Activated CD4-positive, alpha-beta T cell treated with anti-CD3 and anti-CD28 coated beads for 1 hour (primary cell): ENCODE measurements around the gene FN3K.
A peak's percentile ranks its signal among the peaks of the same experiment; 100 is the strongest.

Experiments
- DNase-seq: peaks from one replicate; pipeline ENCODE4 v3.0.0-alpha.2; 2020

Gene FN3K

GRCh38 chr17:82703935-82704865 lies 31.2 kb upstream of the FN3K start:
- DNase-seq: no peak

GRCh38 chr17:82704886-82705285 lies 30.5 kb upstream of the FN3K start:
- no peak for DNase-seq

- DNase-seq: no peak
These were observed 29.7 kb upstream of the FN3K start for GRCh38 chr17:82705756-82706155.

GRCh38 chr17:82709024-82709675 lies 26.3 kb upstream of the FN3K start:
- DNase-seq: no peak

- DNase-seq: no peak
These were observed 25.5 kb upstream of the FN3K start for GRCh38 chr17:82709676-82710498.

- no peak for DNase-seq
These were observed 24.7 kb upstream of the FN3K start for GRCh38 chr17:82710499-82711232.

GRCh38 chr17:82713071-82713723 lies 22.2 kb upstream of the FN3K start:
- DNase-seq: no peak

GRCh38 chr17:82716203-82717010 lies 19.0 kb upstream of the FN3K start, which contains the start of gene FN3KRP:
TSS of gene FN3KRP (plus strand) at chr17:82716706. CDS start at chr17:82716756, 50 bp downstream.
- peak; percentile 88 for DNase-seq

- no peak for DNase-seq
These were observed 16.3 kb upstream of the FN3K start for GRCh38 chr17:82718986-82719685.

- no peak for DNase-seq
These were observed 15.2 kb upstream of the FN3K start for GRCh38 chr17:82720204-82720603.

- DNase-seq: no peak
These were observed 12.9 kb upstream of the FN3K start for GRCh38 chr17:82722341-82723013.

- DNase-seq: no peak
These were observed 12.1 kb upstream of the FN3K start for GRCh38 chr17:82723169-82723807.

GRCh38 chr17:82726427-82726826 lies 9.0 kb upstream of the FN3K start:
- DNase-seq: no peak

- no peak for DNase-seq
These were observed 5.7 kb upstream of the FN3K start for GRCh38 chr17:82729479-82730260.

GRCh38 chr17:82732118-82732743 lies 3.2 kb upstream of the FN3K start:
- DNase-seq: no peak

- no peak for DNase-seq
These were observed 1.2 kb downstream of the FN3K start for GRCh38 chr17:82736511-82737185.
